ENCODE data around the gene MBD2. TPM values are rescaled to one million over a fixed set of nuclear protein-coding genes. Genes with fewer than 3 reads are reported as not detected.

MBD2 gene
- total RNA-seq, 2 experiments from 2014 or later: 122 to 126 TPM

GRCh38 chr18:54162431-54162830 is 62.0 kb downstream of the MBD2 start:
- Mint-ChIP-seq H3K4me3 (no peak overlapping the region), H3K27me3 (ENCODE audit: low read depth) (no peaks in the 10 kb centered on the region), H3K27ac (no peak overlapping the region), H3K36me3 (ENCODE audit: low read depth) (peaks cover 57% of the 10 kb centered on the region), H3K9me3 (ENCODE audit: insufficient read depth) (no peaks in the 10 kb centered on the region), H3K4me1 (ENCODE audit: low read depth) (no peaks in the 10 kb centered on the region)
- CTCF ChIA-PET: interaction anchor here (1.0 to 1.1 kb wide), 2 partner anchors 10 kb away, joined by 3 read pairs; no protein-coding TSS in a partner anchor
- ATAC-seq (no peak), DNase-seq (no peak)
- POLR2A ChIA-PET: interaction anchor here (0.7 kb wide), 1 partner anchor 12 kb away, joined by 3 read pairs; no protein-coding TSS in a partner anchor

DNA sequence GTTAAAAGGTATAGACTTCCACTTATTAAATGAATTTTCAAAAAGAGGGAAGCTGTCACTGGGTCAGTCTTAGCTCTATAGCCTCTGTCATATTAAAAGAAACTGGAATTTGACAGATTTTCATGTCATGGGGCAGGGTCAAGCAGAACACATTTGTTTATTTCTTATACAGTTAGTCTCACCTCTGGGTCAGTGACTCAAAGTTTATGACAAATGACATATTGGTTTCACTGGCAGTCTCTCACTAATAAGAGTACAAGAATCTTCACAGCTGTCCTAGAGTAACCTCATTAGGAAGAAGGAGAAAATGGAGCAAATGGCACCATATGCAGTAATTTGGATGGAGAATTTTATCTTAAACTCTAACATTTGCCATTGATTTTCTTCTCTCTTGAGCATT is 63.2 kb downstream of the MBD2 start:
- ATAC-seq: no peak
- H3K9me3 Mint-ChIP-seq (ENCODE audit: insufficient read depth): no peaks in the 10 kb centered on the region
- H3K27me3 Mint-ChIP-seq (ENCODE audit: low read depth): no peaks in the 10 kb centered on the region
- peaks cover 60% of the 10 kb centered on the region for H3K36me3 Mint-ChIP-seq (ENCODE audit: low read depth)
- H3K27ac Mint-ChIP-seq: no peak overlapping the region
- ChIA-PET POLR2A (interaction anchor here (0.5 kb wide), 1 partner anchor 234 kb away, joined by 3 read pairs; no protein-coding TSS in a partner anchor), CTCF (interaction anchor here (1.1 kb wide), 1 partner anchor 11 kb away, joined by 3 read pairs; no protein-coding TSS in a partner anchor)
- no peak overlapping the region for H3K4me3 Mint-ChIP-seq
- H3K4me1 Mint-ChIP-seq (ENCODE audit: low read depth): no peaks in the 10 kb centered on the region
- DNase-seq: no peak

GRCh38 chr18:54159906-54160305 is 64.6 kb downstream of the MBD2 start:
- Mint-ChIP-seq H3K9me3 (ENCODE audit: insufficient read depth) (no peaks in the 10 kb centered on the region), H3K4me3 (no peak overlapping the region), H3K27ac (no peak overlapping the region), H3K4me1 (ENCODE audit: low read depth) (no peaks in the 10 kb centered on the region), H3K27me3 (ENCODE audit: low read depth) (no peaks in the 10 kb centered on the region), H3K36me3 (ENCODE audit: low read depth) (peaks cover 63% of the 10 kb centered on the region)
- CTCF ChIA-PET: interaction anchor here (1.1 kb wide), 1 partner anchor 40 kb away, joined by 3 read pairs; no protein-coding TSS in a partner anchor
- DNase-seq: no peak
- POLR2A ChIA-PET: no interaction called here
- no peak for ATAC-seq

- Mint-ChIP-seq H3K9me3 (ENCODE audit: insufficient read depth) (no peaks in the 10 kb centered on the region), H3K36me3 (ENCODE audit: low read depth) (peaks cover 72% of the 10 kb centered on the region), H3K27ac (no peak overlapping the region), H3K4me1 (ENCODE audit: low read depth) (no peaks in the 10 kb centered on the region), H3K4me3 (no peak overlapping the region), H3K27me3 (ENCODE audit: low read depth) (no peaks in the 10 kb centered on the region)
- DNase-seq (no peak), ATAC-seq (no peak)
- CTCF ChIA-PET: no interaction called here
- POLR2A ChIA-PET: no interaction called here
These were observed 66.7 kb downstream of the MBD2 start for GRCh38 chr18:54157646-54158385.

- DNase-seq: no peak
- peaks cover 71% of the 10 kb centered on the region for H3K36me3 Mint-ChIP-seq (ENCODE audit: low read depth)
- no peak overlapping the region for H3K27ac Mint-ChIP-seq
- POLR2A ChIA-PET: no interaction called here
- CTCF ChIA-PET: no interaction called here
- H3K4me1 Mint-ChIP-seq (ENCODE audit: low read depth): peaks cover 2% of the 10 kb centered on the region
- H3K4me3 Mint-ChIP-seq: no peak overlapping the region
- ATAC-seq: no peak
- no peaks in the 10 kb centered on the region for H3K9me3 Mint-ChIP-seq (ENCODE audit: insufficient read depth)
- H3K27me3 Mint-ChIP-seq (ENCODE audit: low read depth): no peaks in the 10 kb centered on the region
These were observed 69.1 kb downstream of the MBD2 start for GRCh38 chr18:54155412-54155811.

GRCh38 chr18:54154231-54154630 is 70.2 kb downstream of the MBD2 start:
- peaks cover 67% of the 10 kb centered on the region for H3K36me3 Mint-ChIP-seq (ENCODE audit: low read depth)
- peaks cover 9% of the 10 kb centered on the region for H3K4me1 Mint-ChIP-seq (ENCODE audit: low read depth)
- ATAC-seq: no peak
- ChIA-PET POLR2A (no interaction called here), CTCF (no interaction called here)
- DNase-seq: no peak
- H3K27ac Mint-ChIP-seq: no peak overlapping the region
- H3K27me3 Mint-ChIP-seq (ENCODE audit: low read depth): no peaks in the 10 kb centered on the region
- H3K9me3 Mint-ChIP-seq (ENCODE audit: insufficient read depth): no peaks in the 10 kb centered on the region
- no peak overlapping the region for H3K4me3 Mint-ChIP-seq

DNA sequence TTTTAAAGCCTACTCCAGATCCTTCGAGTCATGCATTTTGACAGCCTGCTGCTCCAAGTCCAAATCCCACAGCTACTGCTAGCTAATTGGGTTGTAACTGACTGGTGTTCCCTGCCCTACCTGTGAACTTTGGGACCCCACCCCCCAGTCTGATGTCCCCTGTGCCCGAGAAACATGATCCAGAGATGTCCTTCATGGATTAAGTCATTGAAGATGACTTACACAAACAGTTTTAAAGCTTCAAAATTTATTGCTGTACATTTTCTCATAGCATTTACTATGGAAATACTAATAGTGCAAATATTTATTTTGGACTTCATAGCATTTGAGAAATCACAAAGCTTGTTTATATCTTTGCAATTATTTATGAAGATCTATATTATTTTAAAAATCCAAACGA is 73.1 kb downstream of the MBD2 start:
- Mint-ChIP-seq H3K4me1 (ENCODE audit: low read depth) (peaks cover 20% of the 10 kb centered on the region), H3K27ac (no peak overlapping the region), H3K4me3 (no peak overlapping the region), H3K27me3 (ENCODE audit: low read depth) (no peaks in the 10 kb centered on the region), H3K36me3 (ENCODE audit: low read depth) (peaks cover 54% of the 10 kb centered on the region), H3K9me3 (ENCODE audit: insufficient read depth) (no peaks in the 10 kb centered on the region)
- POLR2A ChIA-PET: no interaction called here
- CTCF ChIA-PET: interaction anchor here (1.0 to 1.2 kb wide), 2 partner anchors 31 to 119 kb away, joined by 3 to 5 read pairs; no protein-coding TSS in a partner anchor
- DNase-seq (no peak), ATAC-seq (no peak)

GRCh38 chr18:54150226-54150625 is 74.2 kb downstream of the MBD2 start:
- CTCF ChIA-PET: interaction anchor here (0.8 to 1.0 kb wide), 2 partner anchors 20 to 120 kb away, joined by 3 to 4 read pairs; no protein-coding TSS in a partner anchor
- H3K36me3 Mint-ChIP-seq (ENCODE audit: low read depth): peaks cover 48% of the 10 kb centered on the region
- H3K27me3 Mint-ChIP-seq (ENCODE audit: low read depth): no peaks in the 10 kb centered on the region
- H3K4me1 Mint-ChIP-seq (ENCODE audit: low read depth): peaks cover 20% of the 10 kb centered on the region
- no peak for DNase-seq
- ATAC-seq: no peak
- POLR2A ChIA-PET: interaction anchor here (0.6 kb wide), 1 partner anchor 12 kb away, joined by 3 read pairs; no protein-coding TSS in a partner anchor
- H3K27ac Mint-ChIP-seq: no peak overlapping the region
- H3K9me3 Mint-ChIP-seq (ENCODE audit: insufficient read depth): no peaks in the 10 kb centered on the region
- no peak overlapping the region for H3K4me3 Mint-ChIP-seq

GRCh38 chr18:54149078-54149697 is 75.3 kb downstream of the MBD2 start:
- H3K4me1 Mint-ChIP-seq (ENCODE audit: low read depth): peaks cover 20% of the 10 kb centered on the region
- DNase-seq (peak; percentile 34), ATAC-seq (no peak)
- no peak overlapping the region for H3K4me3 Mint-ChIP-seq
- H3K27me3 Mint-ChIP-seq (ENCODE audit: low read depth): no peaks in the 10 kb centered on the region
- H3K27ac Mint-ChIP-seq: peak overlapping the region; percentile 46
- H3K9me3 Mint-ChIP-seq (ENCODE audit: insufficient read depth): no peaks in the 10 kb centered on the region
- ChIA-PET POLR2A (interaction anchor here (0.6 kb wide), 1 partner anchor 19 kb away, joined by 3 read pairs; no protein-coding TSS in a partner anchor), CTCF (interaction anchor here (1.0 kb wide), 1 partner anchor 121 kb away, joined by 4 read pairs; no protein-coding TSS in a partner anchor)
- H3K36me3 Mint-ChIP-seq (ENCODE audit: low read depth): peaks cover 38% of the 10 kb centered on the region

DNA sequence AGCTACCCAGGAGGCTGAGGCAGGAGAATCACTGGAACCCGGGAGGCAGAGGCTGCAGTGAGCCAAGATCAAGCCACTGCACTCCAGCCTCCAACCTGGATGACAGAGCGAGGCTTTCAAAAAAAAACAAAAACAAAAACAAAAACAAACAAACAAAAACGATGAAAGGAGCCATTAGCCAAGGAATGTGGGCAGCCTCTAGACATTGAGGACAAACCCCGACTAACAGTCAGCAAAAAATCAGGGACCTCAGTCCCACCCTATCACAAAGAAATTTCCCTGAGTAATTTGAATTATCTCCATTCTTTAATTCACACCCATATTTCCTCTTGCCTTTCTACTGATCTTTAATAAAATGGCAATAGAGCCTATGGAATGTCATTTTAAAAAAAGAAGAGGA is 75.8 kb downstream of the MBD2 start:
- H3K9me3 Mint-ChIP-seq (ENCODE audit: insufficient read depth): peaks cover under 1% of the 10 kb centered on the region
- H3K27ac Mint-ChIP-seq: peak overlapping the region; percentile 46
- ATAC-seq (no peak), DNase-seq (no peak)
- CTCF ChIA-PET: interaction anchor here (1.2 to 1.4 kb wide), 3 partner anchors 21 to 29 kb away, joined by 3 to 6 read pairs (median 3); no protein-coding TSS in a partner anchor
- POLR2A ChIA-PET: no interaction called here
- H3K36me3 Mint-ChIP-seq (ENCODE audit: low read depth): peaks cover 35% of the 10 kb centered on the region
- no peak overlapping the region for H3K4me3 Mint-ChIP-seq
- H3K27me3 Mint-ChIP-seq (ENCODE audit: low read depth): no peaks in the 10 kb centered on the region
- H3K4me1 Mint-ChIP-seq (ENCODE audit: low read depth): peaks cover 20% of the 10 kb centered on the region

DNA sequence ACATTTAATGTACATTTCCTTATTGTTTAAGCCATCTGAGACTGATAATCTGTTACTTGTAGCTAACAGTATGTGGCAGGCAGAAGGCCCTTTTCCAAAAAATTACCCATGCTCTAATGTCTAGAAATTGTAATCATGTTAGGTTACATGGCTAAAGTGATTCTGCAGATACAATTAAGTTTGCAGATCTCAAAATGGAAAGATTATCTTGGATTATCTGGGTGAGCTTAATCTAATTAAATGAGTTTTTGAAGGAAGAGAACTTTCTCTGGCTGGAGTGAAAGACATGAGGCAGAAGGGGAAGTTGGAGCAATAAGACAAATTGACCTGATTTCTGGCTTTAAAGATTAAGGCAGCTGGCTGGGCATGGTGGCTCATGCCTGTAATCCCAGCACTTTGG is 76.3 kb downstream of the MBD2 start:
- POLR2A ChIA-PET: no interaction called here
- Mint-ChIP-seq H3K9me3 (ENCODE audit: insufficient read depth) (peaks cover 6% of the 10 kb centered on the region), H3K27ac (peak overlapping the region; percentile 2), H3K27me3 (ENCODE audit: low read depth) (no peaks in the 10 kb centered on the region), H3K4me3 (no peak overlapping the region), H3K36me3 (ENCODE audit: low read depth) (peaks cover 35% of the 10 kb centered on the region), H3K4me1 (ENCODE audit: low read depth) (peaks cover 20% of the 10 kb centered on the region)
- ATAC-seq (no peak), DNase-seq (no peak)
- CTCF ChIA-PET: interaction anchor here (1.2 to 1.4 kb wide), 3 partner anchors 20 to 29 kb away, joined by 3 to 6 read pairs (median 3); no protein-coding TSS in a partner anchor

GRCh38 chr18:54147439-54147838 is 77.0 kb downstream of the MBD2 start:
- H3K27me3 Mint-ChIP-seq (ENCODE audit: low read depth): no peaks in the 10 kb centered on the region
- ChIA-PET CTCF (interaction anchor here (0.6 to 1.4 kb wide), 4 partner anchors 20 to 28 kb away, joined by 3 to 6 read pairs (median 3); no protein-coding TSS in a partner anchor), POLR2A (no interaction called here)
- H3K27ac Mint-ChIP-seq: no peak overlapping the region
- ATAC-seq (no peak), DNase-seq (no peak)
- H3K4me3 Mint-ChIP-seq: no peak overlapping the region
- H3K36me3 Mint-ChIP-seq (ENCODE audit: low read depth): peaks cover 28% of the 10 kb centered on the region
- H3K9me3 Mint-ChIP-seq (ENCODE audit: insufficient read depth): peaks cover 9% of the 10 kb centered on the region
- H3K4me1 Mint-ChIP-seq (ENCODE audit: low read depth): peaks cover 20% of the 10 kb centered on the region
